Activated naive CD4-positive, alpha-beta T cell treated with anti-CD3 and anti-CD28 coated beads, Interleukin-2, amount 50 U/mL, for 72 hours (primary cell): ENCODE data around the gene FBXL4. TPM values are rescaled to one million over a fixed set of nuclear protein-coding genes. Genes with fewer than 3 reads are reported as not detected.

ENCODE experiments used
- ATAC-seq, 2 donors: fragments of 150-1000 bp; cut with Tn5 transposase; 2 replicates each; pipeline ENCODE4 v1.10.0; 2021; ENCODE audit warnings: mild to moderate bottlenecking in 2 of 2, moderate library complexity in 2 of 2
- DNase-seq, 2 donors: peaks; one replicate each; pipeline ENCODE4 v3.0.0; 2021 to 2022; ENCODE audit warnings: low spot score in 2 of 2
- H3K27ac Mint-ChIP-seq, 2 donors: one replicate each; pipeline ENCODE4 v1.8.0; 2022; ENCODE audit warnings: mild to moderate bottlenecking in 2 of 2, mixed read lengths in 2 of 2
- H3K36me3 Mint-ChIP-seq, 2 donors: one replicate each; pipeline ENCODE4 v1.8.0; 2022; ENCODE audit warnings: mixed read lengths in 2 of 2
- H3K9me3 Mint-ChIP-seq, 2 donors: one replicate each; pipeline ENCODE4 v1.8.0; 2022; ENCODE audit warnings: mixed read lengths in 2 of 2
- total RNA-seq, 2 donors: library from RNA; stranded (reverse); gene quantifications; one replicate each; pipeline ENCODE4 v1.2.3, GENCODE V29; 2022

FBXL4 gene
- total RNA-seq, 2 donors from 2014 or later, result 12.9 to 15.0 TPM

- ATAC-seq (no peak), DNase-seq (no peak)
- H3K27ac Mint-ChIP-seq, result no peak overlapping the region
- peaks cover 0 to 2% of the 10 kb centered on the region in 2 donors for H3K9me3 Mint-ChIP-seq
- peaks cover 11 to 23% of the 10 kb centered on the region in 2 donors for H3K36me3 Mint-ChIP-seq
Measured at GRCh38 chr6:98836962-98837944, 110.5 kb downstream of the FBXL4 start.

- Mint-ChIP-seq H3K9me3 (peaks cover 0 to 2% of the 10 kb centered on the region in 2 donors), H3K27ac (no peak overlapping the region), H3K36me3 (peaks cover 11 to 24% of the 10 kb centered on the region in 2 donors)
- DNase-seq (no peak), ATAC-seq (no peak)
Measured at GRCh38 chr6:98836025-98836961, 111.5 kb downstream of the FBXL4 start.

- H3K27ac Mint-ChIP-seq, result no peak overlapping the region
- peaks cover 11 to 27% of the 10 kb centered on the region in 2 donors for H3K36me3 Mint-ChIP-seq
- DNase-seq (no peak), ATAC-seq (no peak)
- H3K9me3 Mint-ChIP-seq, result peaks cover 0 to 1% of the 10 kb centered on the region in 2 donors
Measured at GRCh38 chr6:98835149-98836024, 112.4 kb downstream of the FBXL4 start.

GRCh38 chr6:98834060-98835031 is 113.4 kb downstream of the FBXL4 start, which contains the start of gene POU3F2:
Gene POU3F2, plus strand, starts transcription at chr6:98834574. Its CDS starts 300 bp downstream, at chr6:98834874.
- ATAC-seq, result peak; percentile 67 to 79
- peak in 1 of 2 donors; percentile 54 for DNase-seq
- Mint-ChIP-seq H3K9me3 (no peaks in the 10 kb centered on the region), H3K36me3 (peaks cover 11 to 19% of the 10 kb centered on the region in 2 donors), H3K27ac (peak within 1 kb of the TSS in 1 of 2 donors; percentile 44)

- H3K9me3 Mint-ChIP-seq, result no peaks in the 10 kb centered on the region
- DNase-seq (no peak), ATAC-seq (peak; percentile 3 to 25)
- peaks cover 11 to 19% of the 10 kb centered on the region in 2 donors for H3K36me3 Mint-ChIP-seq
- no peak overlapping the region for H3K27ac Mint-ChIP-seq
Measured at GRCh38 chr6:98833307-98834059, 114.3 kb downstream of the FBXL4 start.

GRCh38 chr6:98833057-98833306 is 114.8 kb downstream of the FBXL4 start:
- ATAC-seq (peak in 1 of 2 donors; percentile 54), DNase-seq (peak in 1 of 2 donors; percentile 48)
- peak overlapping the region in 1 of 2 donors; percentile 69 for H3K27ac Mint-ChIP-seq
- H3K9me3 Mint-ChIP-seq, result no peaks in the 10 kb centered on the region
- peaks cover 11 to 19% of the 10 kb centered on the region in 2 donors for H3K36me3 Mint-ChIP-seq

- ATAC-seq (peak in 1 of 2 donors; percentile 19), DNase-seq (no peak)
- Mint-ChIP-seq H3K9me3 (no peaks in the 10 kb centered on the region), H3K27ac (peak overlapping the region in 1 of 2 donors; percentile 69), H3K36me3 (peaks cover 11 to 19% of the 10 kb centered on the region in 2 donors)
Measured at GRCh38 chr6:98832284-98833056, 115.3 kb downstream of the FBXL4 start.

- H3K27ac Mint-ChIP-seq, result no peak overlapping the region
- H3K36me3 Mint-ChIP-seq, result peaks cover 11 to 17% of the 10 kb centered on the region in 2 donors
- H3K9me3 Mint-ChIP-seq, result no peaks in the 10 kb centered on the region
- ATAC-seq, result no peak
- DNase-seq, result no peak
Measured at GRCh38 chr6:98831959-98832283, 115.8 kb downstream of the FBXL4 start.

GRCh38 chr6:98831057-98831958 is 116.4 kb downstream of the FBXL4 start:
- Mint-ChIP-seq H3K27ac (peak overlapping the region in 1 of 2 donors; percentile 36), H3K36me3 (peaks cover 11 to 13% of the 10 kb centered on the region in 2 donors), H3K9me3 (no peaks in the 10 kb centered on the region)
- no peak for DNase-seq
- no peak for ATAC-seq

- ATAC-seq, result no peak
- Mint-ChIP-seq H3K27ac (no peak overlapping the region), H3K9me3 (no peaks in the 10 kb centered on the region), H3K36me3 (peaks cover 5 to 19% of the 10 kb centered on the region in 2 donors)
- no peak for DNase-seq
Measured at GRCh38 chr6:98830146-98830545, 117.6 kb downstream of the FBXL4 start.

GRCh38 chr6:98828941-98829411 is 118.8 kb downstream of the FBXL4 start:
- Mint-ChIP-seq H3K9me3 (no peaks in the 10 kb centered on the region), H3K36me3 (peaks cover 5 to 19% of the 10 kb centered on the region in 2 donors), H3K27ac (no peak overlapping the region)
- ATAC-seq (no peak), DNase-seq (no peak)

- Mint-ChIP-seq H3K9me3 (no peaks in the 10 kb centered on the region), H3K27ac (peak overlapping the region in 1 of 2 donors; percentile 40), H3K36me3 (peaks cover 5 to 24% of the 10 kb centered on the region in 2 donors)
- ATAC-seq (no peak), DNase-seq (no peak)
Measured at GRCh38 chr6:98828211-98828788, 119.4 kb downstream of the FBXL4 start.
